NCI-H2196 treated with DMSO at 0.1 percent for 48 hours (cell line): ENCODE results near the gene POF1B.
"Not testable (repeated sequence)": the region's sequence is repeated elsewhere in the genome, so short reads cannot be mapped to it uniquely, and the experiment has no call there.

Experiments used
- DNase-seq: peaks from one replicate; lab custom pipeline; 2025; ENCODE audit not compliant: unreplicated experiment; lab: John Stamatoyannopoulos, UW

The POF1B gene, protein sequence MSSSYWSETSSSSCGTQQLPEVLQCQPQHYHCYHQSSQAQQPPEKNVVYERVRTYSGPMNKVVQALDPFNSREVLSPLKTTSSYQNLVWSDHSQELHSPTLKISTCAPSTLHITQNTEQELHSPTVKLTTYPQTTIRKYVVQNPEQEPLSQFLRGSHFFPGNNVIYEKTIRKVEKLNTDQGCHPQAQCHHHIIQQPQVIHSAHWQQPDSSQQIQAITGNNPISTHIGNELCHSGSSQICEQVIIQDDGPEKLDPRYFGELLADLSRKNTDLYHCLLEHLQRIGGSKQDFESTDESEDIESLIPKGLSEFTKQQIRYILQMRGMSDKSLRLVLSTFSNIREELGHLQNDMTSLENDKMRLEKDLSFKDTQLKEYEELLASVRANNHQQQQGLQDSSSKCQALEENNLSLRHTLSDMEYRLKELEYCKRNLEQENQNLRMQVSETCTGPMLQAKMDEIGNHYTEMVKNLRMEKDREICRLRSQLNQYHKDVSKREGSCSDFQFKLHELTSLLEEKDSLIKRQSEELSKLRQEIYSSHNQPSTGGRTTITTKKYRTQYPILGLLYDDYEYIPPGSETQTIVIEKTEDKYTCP

DNA sequence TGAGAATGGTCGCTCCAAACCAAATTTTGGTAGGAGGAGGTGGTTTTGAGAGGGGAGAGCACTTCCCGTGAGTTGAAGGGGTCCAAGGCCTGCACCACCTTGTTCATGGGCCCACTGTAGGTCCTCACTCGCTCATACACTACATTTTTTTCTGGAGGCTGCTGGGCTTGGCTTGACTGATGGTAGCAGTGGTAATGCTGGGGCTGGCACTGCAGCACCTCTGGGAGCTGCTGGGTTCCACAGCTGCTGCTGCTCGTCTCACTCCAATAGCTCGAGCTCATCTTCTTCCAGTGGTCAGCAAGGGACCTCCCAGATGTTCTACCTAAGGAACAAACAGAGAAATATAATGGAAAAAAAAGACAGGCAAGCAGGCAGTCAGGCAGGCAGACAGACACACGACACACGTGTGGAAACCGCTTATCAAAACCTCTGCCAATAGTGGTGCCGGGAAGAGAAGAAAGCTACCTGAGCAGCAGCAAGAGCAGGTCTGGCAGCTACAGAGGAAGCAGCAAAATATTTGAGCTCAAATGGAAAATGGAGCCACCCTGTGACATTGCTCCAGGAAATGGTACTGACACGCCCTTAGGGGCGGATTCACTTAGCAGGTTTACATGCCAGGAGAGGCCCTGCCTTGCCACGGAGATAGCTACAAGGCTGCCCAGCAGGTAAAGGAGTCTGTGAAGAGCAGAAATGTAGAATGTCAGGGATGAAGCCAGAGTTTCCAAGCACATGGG, at the start of gene POF1B:
POF1B (minus strand) TSS at position 492 of the 734 bp plus-strand sequence; CDS start at position 281, 211 bp downstream.
- no peak for DNase-seq

DNA sequence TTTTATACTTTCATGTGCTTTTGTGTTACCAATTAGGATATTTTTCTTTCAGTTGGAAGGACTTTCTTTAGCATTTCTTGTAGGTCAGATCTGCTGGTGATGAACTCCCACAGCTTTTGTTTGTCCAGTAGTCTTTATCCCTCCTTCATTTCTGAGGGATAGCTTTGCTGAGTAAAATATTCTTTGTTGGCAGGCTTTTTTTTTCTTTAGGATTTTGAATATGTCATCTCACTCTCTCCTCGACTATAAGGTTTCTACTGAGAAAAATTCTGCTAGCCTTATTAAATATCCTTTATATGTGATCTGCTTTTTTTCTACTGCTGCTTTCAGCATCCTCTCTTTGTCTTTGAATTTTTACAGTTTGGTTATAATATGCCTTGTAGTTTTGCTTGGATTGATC, 49.6 kb upstream of the POF1B start:
- DNase-seq: no peak

- DNase-seq: no peak
Observed at GRCh38 chrX:85419293-85419692, 39.8 kb upstream of the POF1B start.

DNA sequence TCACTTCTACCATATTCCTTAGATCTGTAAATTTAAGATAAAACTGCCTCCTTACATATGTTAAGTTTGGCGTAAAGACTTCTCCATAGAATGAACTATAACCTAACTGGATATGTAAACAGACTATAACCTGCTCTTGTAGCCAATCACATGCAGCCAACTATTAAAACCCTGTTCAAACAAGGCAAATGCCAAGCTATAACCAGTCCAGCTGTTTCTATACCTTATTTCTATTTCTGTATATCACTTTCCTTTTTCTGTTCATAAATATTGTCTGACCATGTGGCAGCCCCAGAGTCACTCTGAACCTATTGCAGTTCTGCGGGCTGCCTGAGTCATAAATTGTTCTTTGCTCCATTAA, 12.4 kb upstream of the POF1B start:
- DNase-seq: no peak

DNA sequence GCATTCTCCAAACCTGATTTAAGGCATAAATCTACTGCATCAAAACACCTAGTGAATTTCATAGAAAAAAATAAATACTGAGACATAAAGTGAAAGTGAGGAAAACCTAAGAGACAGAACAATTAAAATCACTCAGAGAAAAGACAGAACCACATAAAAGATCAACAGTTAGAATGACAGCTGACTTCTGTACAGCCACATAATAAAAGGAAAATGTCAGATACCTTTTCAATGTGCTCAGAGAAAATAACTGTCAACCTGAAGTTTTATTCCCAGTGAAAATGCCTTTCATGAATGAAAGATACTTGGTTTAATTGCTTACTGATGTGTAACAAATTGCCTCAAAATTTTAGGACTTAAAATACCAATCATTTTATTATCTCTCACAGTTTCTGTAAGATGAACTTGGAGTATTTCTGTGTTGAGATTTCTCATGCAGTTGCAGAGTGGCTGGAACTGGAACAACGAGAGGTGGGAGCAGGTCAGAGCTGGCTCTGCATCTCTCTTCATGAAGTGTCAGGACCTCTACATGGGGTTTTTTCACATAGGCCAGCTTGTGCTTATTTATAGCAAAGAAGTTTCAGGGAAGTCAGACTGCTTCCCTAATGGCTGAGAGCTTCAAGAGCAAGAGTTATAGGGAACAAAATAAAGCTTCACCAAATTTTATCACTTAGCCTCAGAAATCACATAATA, 11.9 kb upstream of the POF1B start:
- no peak for DNase-seq

GRCh38 chrX:85381602-85382001, 2.1 kb upstream of the POF1B start:
- DNase-seq: no peak

- DNase-seq: no peak
Observed at GRCh38 chrX:85378461-85378860, 1.0 kb downstream of the POF1B start.

DNA sequence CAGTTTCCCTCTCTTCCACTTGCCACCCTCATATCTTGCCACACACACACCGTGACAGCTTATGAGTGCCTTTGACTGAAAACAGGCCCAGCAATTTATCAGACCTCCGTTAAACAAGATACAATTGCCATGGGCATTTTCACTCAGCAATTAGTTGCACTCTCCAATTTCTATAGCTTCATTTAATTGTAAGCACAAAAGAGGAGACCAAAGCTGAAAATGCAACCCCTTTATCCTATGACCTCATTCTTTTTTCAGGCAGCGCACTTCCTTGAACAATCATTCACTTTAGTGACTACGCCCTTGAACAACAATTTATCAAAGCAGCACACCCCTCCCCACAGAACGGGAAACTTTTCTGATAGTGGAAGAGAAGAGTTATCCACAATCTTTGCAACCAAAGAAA, 4.1 kb downstream of the POF1B start:
- DNase-seq: no peak

- no peak for DNase-seq
Observed at GRCh38 chrX:85365370-85365995, 14.0 kb downstream of the POF1B start.

DNA sequence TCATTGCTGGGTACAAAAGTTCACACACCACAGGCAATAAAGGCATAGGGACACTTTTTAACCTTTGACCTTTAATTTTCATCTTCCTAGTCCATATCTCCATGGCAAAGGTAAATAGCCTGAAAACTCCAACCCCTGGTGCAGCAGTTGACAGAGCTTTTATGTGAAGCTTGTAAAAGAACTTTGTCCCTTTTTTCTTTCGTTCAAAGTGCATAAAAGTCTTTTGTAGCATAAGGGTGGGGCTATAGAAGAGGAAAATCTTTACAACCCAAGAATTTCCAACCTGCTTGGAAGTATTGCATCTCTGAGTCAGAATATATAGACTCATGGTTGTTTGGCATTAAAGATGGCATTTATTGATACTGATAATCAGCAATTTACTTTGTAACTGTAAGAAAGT, 20.4 kb downstream of the POF1B start:
- DNase-seq: no peak

GRCh38 chrX:85345523-85345922, 33.9 kb downstream of the POF1B start:
- DNase-seq: no peak

DNA sequence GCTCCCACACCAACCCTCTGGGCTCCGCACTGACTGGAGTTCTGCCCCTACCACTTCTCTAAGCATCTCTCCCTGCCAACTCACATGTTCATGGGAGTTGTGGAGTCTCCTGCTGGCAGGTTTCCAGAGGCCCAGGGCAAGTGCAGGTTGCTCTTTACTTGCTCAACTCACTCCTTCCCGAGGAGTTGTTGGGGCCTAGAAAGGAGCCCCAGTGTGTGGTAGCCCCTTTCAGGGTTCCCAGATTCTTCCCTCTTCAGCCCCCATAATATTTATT, 52.5 kb downstream of the POF1B start:
- DNase-seq: no peak

DNA sequence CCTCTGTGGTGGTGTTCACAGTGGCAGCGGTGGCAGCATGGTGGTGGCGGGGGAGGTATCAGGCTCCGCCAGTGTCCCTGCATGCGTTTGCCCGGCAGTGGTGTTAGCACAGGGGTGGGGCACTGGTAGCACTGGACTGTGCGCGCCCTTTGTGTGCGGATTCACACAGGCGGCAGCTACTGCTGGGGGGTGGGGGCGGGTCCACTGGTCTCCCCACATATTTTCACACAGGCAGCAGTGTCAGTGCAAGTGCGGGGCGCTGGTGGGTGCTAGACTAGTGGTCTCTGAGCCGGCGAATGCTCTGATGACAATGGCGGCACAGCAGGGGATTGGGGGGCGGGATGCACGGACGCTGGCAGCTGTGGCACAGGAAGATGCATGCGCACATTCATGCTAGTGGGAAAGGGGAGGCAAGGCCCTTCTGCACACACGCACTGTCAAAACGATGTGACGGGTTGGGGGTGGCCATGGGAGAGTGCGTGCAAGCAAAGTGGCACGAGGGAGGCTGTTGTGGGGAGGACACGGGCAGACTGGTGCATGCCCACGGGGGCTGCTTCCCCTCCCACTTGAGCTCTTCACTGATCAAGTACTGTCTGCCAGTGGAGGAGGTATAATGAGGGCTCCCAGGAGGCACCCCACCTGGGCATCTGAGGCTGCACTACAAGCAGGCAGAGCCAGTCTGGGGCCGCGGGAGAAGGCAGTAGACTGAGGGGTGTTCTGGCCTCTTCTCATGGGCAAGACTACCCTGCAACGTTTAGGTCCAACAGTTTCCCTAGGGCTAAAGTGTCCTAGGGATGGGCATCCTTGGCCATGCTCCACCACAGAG, 53.0 kb downstream of the POF1B start:
- no peak for DNase-seq

- not testable (repeated sequence) for DNase-seq
Observed at GRCh38 chrX:85311348-85311747, 68.1 kb downstream of the POF1B start.

GRCh38 chrX:85309717-85310116, 69.7 kb downstream of the POF1B start:
- no peak for DNase-seq

DNA sequence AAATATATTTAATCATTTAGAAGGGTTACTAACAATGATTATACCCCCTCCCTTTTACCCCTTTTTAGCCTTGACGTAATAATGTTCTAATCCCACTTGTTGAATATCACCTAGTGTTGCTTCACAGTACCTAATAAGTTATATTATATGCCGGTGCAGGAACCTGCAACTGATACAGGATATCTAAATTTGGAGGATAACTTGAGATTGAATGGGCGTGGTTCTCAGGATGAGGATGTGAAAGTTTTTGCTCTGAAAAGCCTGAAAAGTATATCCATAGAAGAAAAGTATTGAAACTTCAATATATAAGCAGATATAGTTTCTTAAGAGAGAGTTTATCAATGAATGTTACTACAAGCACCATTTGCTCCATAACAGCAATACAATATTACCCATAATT, 75.9 kb downstream of the POF1B start:
- DNase-seq: no peak

DNA sequence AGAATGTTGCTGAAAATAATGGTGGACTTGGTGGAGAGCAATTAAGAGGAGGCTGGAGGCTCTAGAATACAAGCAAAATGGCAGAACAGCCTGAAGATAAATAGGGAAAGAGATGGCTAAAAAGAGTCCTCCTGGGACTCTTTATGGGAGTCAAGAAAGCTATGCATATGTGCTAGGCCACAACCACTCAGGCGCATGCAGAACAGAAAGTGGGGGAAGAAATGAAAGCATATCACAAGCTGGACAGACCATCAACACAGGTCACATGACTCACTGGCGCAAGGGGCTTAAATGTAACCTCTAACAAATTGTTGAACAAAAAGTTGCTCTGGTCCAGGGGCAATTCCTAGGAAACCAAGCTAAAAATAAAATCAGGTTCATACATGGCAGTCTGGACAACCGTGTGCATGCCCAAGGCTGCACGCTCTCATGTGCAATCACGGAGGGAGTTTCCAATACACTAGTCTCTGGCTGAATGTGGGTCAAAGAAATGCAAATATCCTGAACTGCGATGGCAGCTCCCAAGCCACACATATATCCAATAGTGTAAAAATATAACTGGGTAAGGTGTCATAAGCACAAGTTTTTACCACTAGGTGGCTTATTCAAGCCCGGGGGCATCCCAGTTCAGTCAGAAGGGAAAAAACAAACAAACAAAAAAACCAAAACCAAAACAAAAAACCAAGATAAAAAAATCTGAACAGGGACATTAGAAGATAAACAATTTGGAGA, 90.3 kb downstream of the POF1B start:
- no peak for DNase-seq

GRCh38 chrX:85285286-85285685, 94.2 kb downstream of the POF1B start:
- DNase-seq: not testable (repeated sequence)

DNA sequence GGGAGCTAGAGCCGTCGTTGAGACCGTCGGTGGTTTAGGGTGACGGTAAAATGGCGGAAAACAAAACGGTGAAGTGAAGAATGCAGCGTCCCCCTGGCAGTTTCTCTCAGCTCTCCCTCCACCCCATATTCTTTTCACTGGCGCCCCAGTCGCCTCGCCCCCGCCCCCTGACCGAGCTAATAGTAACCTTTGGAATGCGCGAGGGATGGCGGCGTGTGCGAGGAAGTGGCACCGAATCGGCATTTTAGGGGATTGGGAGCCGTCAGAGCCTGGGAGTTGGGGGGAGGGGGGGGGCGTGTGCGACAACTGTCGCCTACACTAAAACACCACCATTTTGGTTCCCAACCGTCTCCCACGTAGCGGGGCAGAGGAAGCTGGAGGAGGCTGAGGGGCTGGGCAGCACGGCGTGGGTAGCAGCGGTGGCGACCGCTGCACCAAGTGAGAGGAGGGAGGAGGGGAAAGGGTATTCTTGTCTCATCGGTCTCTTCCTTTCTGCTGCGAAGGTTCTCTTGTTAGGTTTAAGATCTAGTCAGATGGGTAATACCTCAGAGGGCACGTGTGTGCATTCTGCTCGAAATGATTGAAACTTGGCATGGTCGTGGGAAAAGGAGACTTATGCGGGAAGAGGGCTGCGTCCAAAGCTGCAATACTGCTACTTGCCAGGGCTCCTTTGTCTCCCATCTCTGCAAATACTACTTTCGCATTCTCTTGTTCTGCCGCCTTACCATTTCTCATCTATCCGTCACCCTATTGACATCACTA, 134.8 kb downstream of the POF1B start:
- no peak for DNase-seq
